Liver (tissue), 9 donors: Measurements from ENCODE around the gene GAS6. TPM values are rescaled to one million over a fixed set of nuclear protein-coding genes. Genes with fewer than 3 reads are reported as not detected.
A peak's percentile ranks its signal among the peaks of the same experiment; 100 is the strongest.

Experiments
- DNase-seq: peaks from one replicate; pipeline ENCODE4 v3.0.0-alpha.2; 2017; ENCODE audit warnings: low spot score
- H3K27ac ChIP-seq, 2 donors: one replicate each; pipeline ENCODE4 v1.7.0; 2013; ENCODE audit warnings: inconsistent platforms in 2 of 2, low read length in 2 of 2, control low read depth in 1 of 2, low read depth in 1 of 2, mild to moderate bottlenecking in 1 of 2
- H3K27me3 ChIP-seq, 4 donors: one replicate each; pipeline versions ENCODE4 v1.6.1 to v1.7.0; 2013; ENCODE audit warnings: low read length in 3 of 4, inconsistent platforms in 1 of 4, mild to moderate bottlenecking in 1 of 4, moderate library complexity in 1 of 4; ENCODE audit not compliant: control insufficient read depth in 4 of 4, insufficient read depth in 4 of 4
- H3K36me3 ChIP-seq, 4 donors: one replicate each; pipeline versions ENCODE4 v1.6.1 to v1.7.0; 2013; ENCODE audit warnings: low read length in 3 of 4, mild to moderate bottlenecking in 3 of 4, low read depth in 1 of 4, moderate library complexity in 1 of 4; ENCODE audit not compliant: control insufficient read depth in 4 of 4, insufficient read depth in 3 of 4
- H3K4me1 ChIP-seq, 4 donors: one replicate each; pipeline versions ENCODE4 v1.6.1 to v1.7.0; 2013; ENCODE audit warnings: low read length in 3 of 4, mild to moderate bottlenecking in 3 of 4, moderate library complexity in 1 of 4; ENCODE audit not compliant: control insufficient read depth in 4 of 4, insufficient read depth in 4 of 4
- H3K4me3 ChIP-seq, 3 donors: one replicate each; pipeline versions ENCODE4 v1.6.1 to v1.7.0; 2013; ENCODE audit warnings: low read length in 3 of 3, control low read depth in 1 of 3, low read depth in 1 of 3, mild to moderate bottlenecking in 1 of 3
- H3K9ac ChIP-seq, 2 donors: one replicate each; pipeline ENCODE4 v1.7.0; 2013; ENCODE audit warnings: low read length in 2 of 2, mild to moderate bottlenecking in 2 of 2, moderate library complexity in 2 of 2, control low read depth in 1 of 2, low read depth in 1 of 2
- H3K9me3 ChIP-seq, 4 donors: one replicate each; pipeline versions ENCODE4 v1.6.1 to v1.7.0; 2013; ENCODE audit warnings: low read length in 3 of 4; ENCODE audit not compliant: control insufficient read depth in 4 of 4
- ATF3 ChIP-seq: IDR thresholded peaks from 2 replicates; pipeline ENCODE4 v1.6.1; 2016; ENCODE audit warnings: antibody characterized with exemption
- CTCF ChIP-seq: fragments of 150-350 bp; IDR thresholded peaks from 2 replicates; pipeline ENCODE4 v1.5.1; 2017; ENCODE audit warnings: improper control_type of control experiment, low read depth, low read length; ENCODE audit not compliant: missing input control
- EGR1 ChIP-seq, 2 donors: IDR thresholded peaks; 2 replicates each; pipeline ENCODE4 v1.6.1; 2016 to 2018; ENCODE audit warnings: antibody characterized with exemption in 2 of 2, low read depth in 2 of 2
- FOXA1 ChIP-seq: IDR thresholded peaks from 2 replicates; pipeline ENCODE4 v1.6.1; 2016; ENCODE audit warnings: antibody characterized with exemption
- FOXA2 ChIP-seq: IDR thresholded peaks from 2 replicates; pipeline ENCODE4 v1.6.1; 2016; ENCODE audit warnings: antibody characterized with exemption
- GABPA ChIP-seq, 2 donors: IDR thresholded peaks in 1 of 2; conservative IDR thresholded peaks in 1 of 2; 2 replicates each; pipeline ENCODE4 v1.6.1; 2016; ENCODE audit warnings: antibody characterized with exemption in 2 of 2, mild to moderate bottlenecking in 1 of 2, moderate library complexity in 1 of 2
- HNF4A ChIP-seq, 2 donors: conservative IDR thresholded peaks; 2 replicates each; pipeline ENCODE4 v1.6.1; 2016; ENCODE audit warnings: antibody characterized with exemption in 2 of 2, mild to moderate bottlenecking in 2 of 2
- HNF4G ChIP-seq: IDR thresholded peaks from 2 replicates; pipeline ENCODE4 v1.6.1; 2016; ENCODE audit warnings: antibody characterized with exemption
- JUND ChIP-seq, 2 donors: IDR thresholded peaks; 2 replicates each; pipeline ENCODE4 v1.6.1; 2016; ENCODE audit warnings: antibody characterized with exemption in 2 of 2
- MAX ChIP-seq: IDR thresholded peaks from 2 replicates; pipeline ENCODE4 v1.6.1; 2016; ENCODE audit warnings: antibody characterized with exemption
- NR2F2 ChIP-seq: IDR thresholded peaks from 2 replicates; pipeline ENCODE4 v1.6.1; 2016; ENCODE audit warnings: antibody characterized with exemption
- RAD21 ChIP-seq, 2 donors: IDR thresholded peaks; 2 replicates each; pipeline ENCODE4 v1.6.1; 2016; ENCODE audit warnings: antibody characterized with exemption in 2 of 2, mild to moderate bottlenecking in 2 of 2
- REST ChIP-seq: IDR thresholded peaks from 2 replicates; pipeline ENCODE4 v1.6.1; 2016; ENCODE audit warnings: antibody characterized with exemption, mild to moderate bottlenecking
- RXRA ChIP-seq, 2 donors: IDR thresholded peaks; 2 replicates each; pipeline ENCODE4 v1.6.1; 2017 to 2018; ENCODE audit warnings: antibody characterized with exemption in 2 of 2, mild to moderate bottlenecking in 1 of 2
- SP1 ChIP-seq: IDR thresholded peaks from 2 replicates; pipeline ENCODE4 v1.6.1; 2018; ENCODE audit warnings: antibody characterized with exemption, mild to moderate bottlenecking
- TAF1 ChIP-seq: conservative IDR thresholded peaks from 2 replicates; pipeline ENCODE4 v1.6.1; 2016; ENCODE audit warnings: antibody characterized with exemption, mild to moderate bottlenecking
- YY1 ChIP-seq: IDR thresholded peaks from 2 replicates; pipeline ENCODE4 v1.6.1; 2016; ENCODE audit warnings: antibody characterized with exemption, mild to moderate bottlenecking
- ZBTB33 ChIP-seq: IDR thresholded peaks from 2 replicates; pipeline ENCODE4 v1.6.1; 2016; ENCODE audit warnings: antibody characterized with exemption
- WGBS: extraction: QIAGEN DNeasy Blood & Tissue Kit; methylation state at CpG from one replicate; pipeline ENCODE4 v1.1.7; 2013; 5-methylcytosine and 5-hydroxymethylcytosine counted together
- polyA plus RNA-seq, 2 donors: library from polyadenylated mRNA; stranded (reverse) in 1 of 2; unstranded in 1 of 2; fragments of 200-250 nt in 1 of 2; fragments of >200 nt in 1 of 2; fragmentation: Nextera tagmentation in 1 of 2; extraction: Ambion mirVana in 1 of 2; gene quantifications; one replicate each; pipeline versions ENCODE4 v1.2.1 to v1.2.3, GENCODE V29; 2013 to 2015
- total RNA-seq, 2 donors: library from RNA; depleted of rRNA; stranded (reverse); fragments of >200 nt; gene quantifications; one replicate each; pipeline ENCODE4 v1.2.3, GENCODE V29; 2014
- donor health status: healthy.
- donor health status: healthy.
- donor health status: healthy.
- donor health status: healthy.
- donor health status: healthy.

Gene GAS6
- total and polyA plus RNA-seq, 4 donors = 2.5 to 30.2 (median 9.1) TPM

- WGBS = 45% methylated on average over 8 of the region's 8 CpGs
- H3K9ac ChIP-seq = no peak overlapping the region
- H3K27me3 ChIP-seq = no peaks in the 10 kb centered on the region
- DNase-seq = no peak
- H3K4me3 ChIP-seq = no peak overlapping the region
- H3K4me1 ChIP-seq = no peaks in the 10 kb centered on the region
- no peaks in the 10 kb centered on the region for H3K9me3 ChIP-seq
- no peak overlapping the region for H3K27ac ChIP-seq
- TF ChIP-seq MAX (no peak), ATF3 (no peak), RAD21 (IDR thresholded peaks at IDR 0.05) (no peak), REST (no peak), HNF4A (conservative IDR thresholded peaks at IDR 0.05) (no peak), ZBTB33 (no peak), JUND (IDR thresholded peaks at IDR 0.05) (no peak), NR2F2 (peak; percentile 95), FOXA2 (no peak), EGR1 (IDR thresholded peaks at IDR 0.05; ENCODE audit: low read depth in 2 of 2) (no peak), TAF1 (no peak), RXRA (IDR thresholded peaks at IDR 0.05) (peak in 1 of 2 donors; percentile 21), CTCF (no peak), GABPA (IDR thresholded peaks at IDR 0.05 in 1 of 2, conservative IDR thresholded peaks at IDR 0.05 in 1 of 2) (no peak), FOXA1 (no peak), HNF4G (no peak), YY1 (no peak), SP1 (peak; percentile 40)
- H3K36me3 ChIP-seq = no peaks in the 10 kb centered on the region
These were observed 18.4 kb upstream of the GAS6 start for GRCh38 chr13:113882267-113882630.
